Activated CD8-positive, alpha-beta memory T cell treated with anti-CD3 and anti-CD28 coated beads, Interleukin-2, amount 50 U/mL, for 24 hours (primary cell): ENCODE measurements around the gene LGALSL.

Source experiments
- DNase-seq: peaks from one replicate; pipeline ENCODE4 v3.0.0-alpha.2; 2020; ENCODE audit errors: extremely low read depth

LGALSL gene

GRCh38 chr2:64453770-64454385 is at the start of gene LGALSL:
Gene LGALSL (plus strand): TSS chr2:64454162. CDS start chr2:64454546, 384 bp downstream.
- no peak for DNase-seq

GRCh38 chr2:64404743-64405142 is 49.2 kb upstream of the LGALSL start:
- DNase-seq = no peak

- DNase-seq = no peak
Observed at GRCh38 chr2:64405581-64406406, 48.2 kb upstream of the LGALSL start.

GRCh38 chr2:64406407-64406774 is 47.6 kb upstream of the LGALSL start:
- DNase-seq = no peak

- no peak for DNase-seq
Observed at GRCh38 chr2:64408031-64408430, 45.9 kb upstream of the LGALSL start.

- DNase-seq = no peak
Observed at GRCh38 chr2:64410671-64411070, 43.3 kb upstream of the LGALSL start.

- no peak for DNase-seq
Observed at GRCh38 chr2:64412671-64413070, 41.3 kb upstream of the LGALSL start.

GRCh38 chr2:64414736-64415435 is 39.1 kb upstream of the LGALSL start:
- no peak for DNase-seq

- DNase-seq = no peak
Observed at GRCh38 chr2:64417624-64418023, 36.3 kb upstream of the LGALSL start.

GRCh38 chr2:64419596-64420165 is 34.3 kb upstream of the LGALSL start:
- no peak for DNase-seq

- DNase-seq = no peak
Observed at GRCh38 chr2:64420677-64421076, 33.3 kb upstream of the LGALSL start.

- DNase-seq = no peak
Observed at GRCh38 chr2:64421201-64421600, 32.8 kb upstream of the LGALSL start.

GRCh38 chr2:64422466-64422865 is 31.5 kb upstream of the LGALSL start:
- no peak for DNase-seq

- DNase-seq = no peak
Observed at GRCh38 chr2:64423303-64423702, 30.7 kb upstream of the LGALSL start.

- no peak for DNase-seq
Observed at GRCh38 chr2:64424416-64424987, 29.5 kb upstream of the LGALSL start.

GRCh38 chr2:64426183-64426952 is 27.6 kb upstream of the LGALSL start:
- DNase-seq = no peak

- DNase-seq = no peak
Observed at GRCh38 chr2:64434039-64434657, 19.8 kb upstream of the LGALSL start.

GRCh38 chr2:64437883-64438282 is 16.1 kb upstream of the LGALSL start:
- no peak for DNase-seq

GRCh38 chr2:64439194-64439593 is 14.8 kb upstream of the LGALSL start:
- no peak for DNase-seq

- no peak for DNase-seq
Observed at GRCh38 chr2:64440843-64441242, 13.1 kb upstream of the LGALSL start.

GRCh38 chr2:64442277-64442676 is 11.7 kb upstream of the LGALSL start:
- DNase-seq = no peak
